ENCODE measurements around the gene DDR1.

- TF ChIP-seq ZNF512 (CRISPR knock-in tag; IDR thresholded peaks at IDR 0.05; ENCODE audit: borderline replicate concordance) (no peak), KAT7 (CRISPR knock-in tag; IDR thresholded peaks at IDR 0.05; ENCODE audit: borderline replicate concordance) (no peak)
These were observed 8.1 kb upstream of the DDR1 start for GRCh38 chr6:30876039-30876730.
